Panc1 (cell line): ENCODE results near the gene TMEM31. TPM values are rescaled to one million over a fixed set of nuclear protein-coding genes. Genes with fewer than 3 reads are reported as not detected.

ENCODE experiments used
- ATAC-seq: fragments of 200-7000 bp; cut with Tn5 transposase; 2 replicates; pipeline ENCODE4 v1.9.1; 2020; ENCODE audit warnings: mild to moderate bottlenecking, moderate library complexity
- BruUV-seq: library from RNA; stranded (reverse); fragments of 400-500 nt; replicated peaks from 2 replicates; lab custom pipeline; 2021; lab: Mats Ljungman, UMichigan
- CTCF ChIA-PET: fragments of 300-600 bp; sonication (Branson Sonifier 250); formaldehyde crosslinking; loops from one replicate; lab custom pipeline; 2022; ENCODE audit warnings: antibody characterized with exemption; lab: Charles Lee
- POLR2A ChIA-PET: fragments of 300-600 bp; sonication (Branson Sonifier 250); formaldehyde crosslinking; loops from one replicate; lab custom pipeline; 2022; ENCODE audit warnings: antibody characterized with exemption; lab: Charles Lee
- DNase-seq: peaks from one replicate; pipeline ENCODE4 v3.0.0-alpha.2; 2010; ENCODE audit warnings: low read depth, low spot score
- H3K27ac ChIP-seq: 2 replicates; pipeline ENCODE4 v1.5.1; 2011; ENCODE audit warnings: mild to moderate bottlenecking, low read length, inconsistent platforms
- H3K27me3 ChIP-seq: fragments of 200-500 bp; sonication (Bioruptor generic); 2 replicates; pipeline ENCODE4 v1.6.0; 2014; ENCODE audit warnings: low read length, inconsistent platforms; ENCODE audit not compliant: control insufficient read depth, insufficient read depth
- H3K36me3 ChIP-seq: fragments of 200-500 bp; sonication (Bioruptor generic); 2 replicates; pipeline ENCODE4 v1.5.1; 2014; ENCODE audit warnings: inconsistent platforms, mild to moderate bottlenecking, low read length, moderate library complexity; ENCODE audit not compliant: control insufficient read depth, insufficient read depth
- H3K4me1 ChIP-seq: 2 replicates; pipeline ENCODE4 v1.5.1; 2011; ENCODE audit warnings: inconsistent platforms, mild to moderate bottlenecking, low read length, moderate library complexity; ENCODE audit not compliant: control insufficient read depth, insufficient read depth
- H3K4me3 ChIP-seq, 2 experiments: 2 replicates each; pipeline ENCODE4 v1.5.1; 2011 to 2012; ENCODE audit warnings: low read depth in 2 of 2, low read length in 2 of 2, mild to moderate bottlenecking in 2 of 2, inconsistent platforms in 1 of 2, moderate library complexity in 1 of 2
- H3K9me3 ChIP-seq: fragments of 200-500 bp; sonication (Bioruptor generic); 2 replicates; pipeline ENCODE4 v1.5.1; 2014; ENCODE audit warnings: low read depth, mild to moderate bottlenecking, inconsistent platforms, low read length, moderate library complexity; ENCODE audit not compliant: control insufficient read depth, insufficient read depth
- CTCF ChIP-seq: fragments of 450-650 bp; IDR thresholded peaks from 2 replicates; pipeline ENCODE4 v1.5.1; 2017; ENCODE audit warnings: mild to moderate bottlenecking
- POLR2AphosphoS5 ChIP-seq: IDR thresholded peaks from 2 replicates; pipeline ENCODE4 v1.6.1; 2012; ENCODE audit warnings: mild to moderate bottlenecking, low read depth, low read length, moderate library complexity
- REST ChIP-seq, 2 experiments: IDR thresholded peaks; 2 replicates each; pipeline ENCODE4 v1.6.1; 2011 to 2012; ENCODE audit warnings: low read depth in 2 of 2, control low read depth in 1 of 2, low read length in 1 of 2, mild to moderate bottlenecking in 1 of 2, moderate library complexity in 1 of 2; ENCODE audit not compliant: insufficient read depth in 1 of 2
- SIN3A ChIP-seq: IDR thresholded peaks from 2 replicates; pipeline ENCODE4 v1.6.1; 2012; ENCODE audit warnings: low read depth, mild to moderate bottlenecking, low read length, moderate library complexity, borderline replicate concordance; ENCODE audit not compliant: insufficient read depth
- TCF7L2 ChIP-seq: IDR thresholded peaks from 2 replicates; pipeline ENCODE4 v1.6.1; 2011; ENCODE audit warnings: mild to moderate bottlenecking, low read depth, low read length, inconsistent platforms
- in situ Hi-C: cut with HindIII; loops from 2 replicates; pipeline ENCODE4 v1.10.0; 2016; ENCODE audit warnings: low sequenced_read_pairs, low pct_unique_long_range_greater_than_20kb
- intact Hi-C: fragments of 100-400 bp; cut with micrococcal nuclease; formaldehyde crosslinking; loops from one replicate; pipeline ENCODE4 v1.10.0; 2022; ENCODE audit not compliant: unreplicated experiment
- total RNA-seq: library from RNA; stranded (reverse); gene quantifications from one replicate; pipeline ENCODE4 v1.2.1, GENCODE V29; 2021; ENCODE audit not compliant: unreplicated experiment

TMEM31 gene
- total RNA-seq, 1 experiment from 2014 or later: not detected

GRCh38 chrX:103697687-103698086 lies 13.0 kb upstream of the TMEM31 start:
- H3K36me3 ChIP-seq: no peaks in the 10 kb centered on the region
- H3K9me3 ChIP-seq: no peaks in the 10 kb centered on the region
- ChIA-PET POLR2A (no interaction called here), CTCF (no interaction called here)
- TF ChIP-seq REST (IDR thresholded peaks at IDR 0.05; ENCODE audit: insufficient read depth in 1 of 2, low read depth in 2 of 2, low read length in 1 of 2) (no peak), POLR2AphosphoS5 (no peak), SIN3A (no peak), CTCF (no peak), TCF7L2 (no peak)
- in situ Hi-C loops (no loop called here), intact Hi-C loops (no loop called here)
- ATAC-seq (no peak), DNase-seq (no peak)
- H3K4me1 ChIP-seq: no peaks in the 10 kb centered on the region
- no peak overlapping the region for H3K4me3 ChIP-seq
- BruUV-seq: no TSS peak
- H3K27ac ChIP-seq: no peak overlapping the region
- peaks cover 3% of the 10 kb centered on the region; the same call in 1 of the 2 replicates for H3K27me3 ChIP-seq

DNA sequence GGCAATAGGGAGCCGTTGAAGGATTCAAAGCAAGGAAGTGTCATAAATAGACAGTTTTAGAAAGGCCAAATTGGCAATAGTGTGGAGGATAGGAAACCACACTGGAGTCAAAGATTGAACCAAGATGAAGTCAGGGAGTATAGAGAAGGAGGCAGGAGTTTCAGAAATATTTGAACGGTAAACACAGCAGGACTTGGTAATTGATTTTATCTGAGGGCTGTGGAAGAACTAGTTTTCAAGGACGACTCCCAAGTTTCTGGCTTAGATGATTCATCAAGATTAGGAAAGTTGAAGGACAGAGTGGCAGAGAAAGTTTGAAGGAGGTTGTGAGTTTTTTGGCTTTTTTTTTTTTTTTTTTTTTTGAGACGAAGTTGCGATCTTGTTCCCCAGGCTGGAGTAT lies 11.5 kb upstream of the TMEM31 start:
- no peak for TF ChIP-seq SIN3A
- no peak for TF ChIP-seq REST (IDR thresholded peaks at IDR 0.05; ENCODE audit: insufficient read depth in 1 of 2, low read depth in 2 of 2, low read length in 1 of 2)
- no peak for TF ChIP-seq CTCF
- no peak for TF ChIP-seq TCF7L2
- no peak for TF ChIP-seq POLR2AphosphoS5
- no peak for DNase-seq
- no TSS peak for BruUV-seq
- Histone ChIP-seq H3K4me1 (no peaks in the 10 kb centered on the region), H3K27ac (no peak overlapping the region), H3K36me3 (no peaks in the 10 kb centered on the region), H3K9me3 (no peaks in the 10 kb centered on the region), H3K4me3 (no peak overlapping the region), H3K27me3 (peaks cover 8% of the 10 kb centered on the region)
- ChIA-PET POLR2A (no interaction called here), CTCF (no interaction called here)
- no peak for ATAC-seq
- in situ Hi-C loops (no loop called here), intact Hi-C loops (no loop called here)
